Bone marrow (tissue), 2 donors: Measurements from ENCODE around the gene STAT3.
"Not testable (repeated sequence)": the region's sequence is repeated elsewhere in the genome, so short reads cannot be mapped to it uniquely, and the experiment has no call there.

ENCODE experiments used
- DNase-seq, 2 donors: peaks; one replicate each; lab custom pipeline; 2025; lab: John Stamatoyannopoulos, UW

STAT3 gene

DNA sequence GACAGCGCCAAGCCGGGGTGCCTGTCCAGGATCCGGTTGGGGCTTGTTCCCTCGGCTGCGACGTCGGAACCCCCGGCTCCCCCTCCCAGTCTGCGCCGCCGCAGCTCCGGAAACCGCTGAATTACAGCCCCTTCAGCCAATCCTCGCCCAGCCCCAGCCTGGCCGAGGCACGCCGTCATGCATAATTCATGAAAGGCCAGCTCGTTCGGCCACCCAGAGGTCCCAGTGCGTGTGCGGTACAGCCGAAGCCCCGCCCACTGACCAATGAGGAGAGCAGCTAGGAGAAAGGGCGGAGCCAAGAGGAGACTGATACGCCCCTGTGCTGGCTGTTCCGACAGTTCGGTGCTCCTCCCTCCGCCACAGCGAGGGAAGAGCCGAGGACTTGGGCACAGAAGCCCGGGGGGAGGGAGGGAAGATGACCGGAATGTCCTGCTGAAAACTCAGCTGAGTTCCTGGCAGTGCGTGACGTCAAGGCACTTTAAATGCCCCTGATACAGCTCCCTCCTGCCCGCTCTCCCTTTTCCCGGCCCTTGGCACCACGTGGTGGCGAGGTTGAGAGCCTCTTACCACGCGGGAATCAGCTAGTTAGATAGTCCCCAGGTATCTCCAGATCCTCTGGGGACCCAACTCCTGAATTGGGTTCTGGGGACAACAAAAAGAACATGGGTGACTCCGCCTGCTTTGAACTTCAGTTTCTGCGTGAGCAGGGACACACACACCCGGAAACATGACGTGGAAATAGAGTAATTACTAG is at the start of gene STAT3:
Gene STAT3 (minus strand): TSS at position 62 of the 754 bp plus-strand sequence. CDS start 39,926 bp downstream, outside the sequence.
- DNase-seq: peak; percentile 98 to 100

DNA sequence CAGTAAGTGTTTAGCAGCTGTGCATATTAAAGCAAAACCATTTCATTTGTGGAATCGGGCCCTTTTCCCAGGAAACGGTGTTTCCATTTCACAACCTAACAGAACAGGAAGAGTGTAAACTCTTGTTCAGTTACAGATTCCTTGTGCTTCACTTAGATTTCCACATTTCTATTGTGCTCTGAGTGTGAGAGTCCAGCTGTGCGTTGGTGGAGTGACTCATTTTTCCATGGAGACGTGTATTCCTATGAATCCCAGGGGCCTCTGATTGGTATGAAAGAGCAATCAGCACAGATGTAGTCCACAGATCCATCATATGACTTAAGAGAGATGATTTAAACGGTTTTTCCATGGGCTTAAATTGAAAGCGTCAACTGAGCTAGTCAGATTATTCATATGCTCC is 48.1 kb upstream of the STAT3 start:
- no peak for DNase-seq

DNA sequence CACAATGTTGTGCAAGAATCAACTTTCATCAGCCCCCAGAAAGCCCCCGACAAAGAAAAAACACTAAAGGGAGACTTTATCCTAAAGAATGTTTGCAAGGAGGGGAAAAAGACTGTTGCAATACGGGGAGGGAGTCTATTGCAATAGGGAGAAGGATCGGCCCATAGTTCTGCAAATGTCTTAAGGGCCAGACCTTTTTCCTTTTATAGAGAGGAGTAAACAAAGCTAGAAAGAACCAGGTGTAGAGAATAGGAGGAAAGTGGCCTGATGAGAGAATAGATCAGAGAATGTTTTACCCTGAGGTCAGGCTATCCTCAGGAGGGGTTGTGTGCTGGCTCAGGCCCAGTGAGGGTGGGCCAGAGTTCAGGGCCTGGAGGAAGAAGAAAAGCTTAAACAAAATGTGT is 43.5 kb upstream of the STAT3 start:
- no peak for DNase-seq

DNA sequence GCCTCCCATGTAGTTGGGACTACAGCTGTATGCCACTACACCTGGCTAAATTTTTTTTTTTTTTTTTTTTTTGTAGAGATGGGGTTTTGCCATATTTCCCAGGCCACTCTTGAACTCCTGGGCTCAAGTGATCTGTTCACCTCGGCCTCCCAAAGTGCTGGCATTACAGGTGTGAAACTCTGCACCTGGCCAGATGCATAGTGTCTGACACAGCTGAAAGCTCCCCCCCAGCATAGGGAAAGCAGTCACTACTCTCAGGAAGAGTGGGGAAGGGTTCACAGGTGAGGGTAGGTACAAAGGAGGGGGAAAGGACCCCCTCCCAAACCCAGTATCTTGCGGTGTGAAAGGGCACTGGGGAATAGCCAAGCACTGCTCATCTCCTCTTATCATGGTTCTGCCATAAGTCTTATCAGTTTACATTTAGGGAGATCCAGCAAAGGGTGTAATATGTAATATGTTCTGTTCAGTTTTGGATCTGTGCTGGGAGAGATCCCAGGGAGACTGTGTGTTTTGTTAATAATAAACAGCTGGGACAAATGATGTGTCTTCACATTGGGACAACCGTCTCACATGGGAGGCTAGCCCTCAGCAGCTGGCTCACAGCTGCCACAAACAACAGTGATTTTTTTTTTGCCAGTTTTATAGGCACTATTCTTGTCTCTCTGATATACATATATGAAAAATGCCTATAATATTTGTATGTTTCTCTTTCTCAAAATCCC is 41.6 kb upstream of the STAT3 start:
- DNase-seq: no peak

DNA sequence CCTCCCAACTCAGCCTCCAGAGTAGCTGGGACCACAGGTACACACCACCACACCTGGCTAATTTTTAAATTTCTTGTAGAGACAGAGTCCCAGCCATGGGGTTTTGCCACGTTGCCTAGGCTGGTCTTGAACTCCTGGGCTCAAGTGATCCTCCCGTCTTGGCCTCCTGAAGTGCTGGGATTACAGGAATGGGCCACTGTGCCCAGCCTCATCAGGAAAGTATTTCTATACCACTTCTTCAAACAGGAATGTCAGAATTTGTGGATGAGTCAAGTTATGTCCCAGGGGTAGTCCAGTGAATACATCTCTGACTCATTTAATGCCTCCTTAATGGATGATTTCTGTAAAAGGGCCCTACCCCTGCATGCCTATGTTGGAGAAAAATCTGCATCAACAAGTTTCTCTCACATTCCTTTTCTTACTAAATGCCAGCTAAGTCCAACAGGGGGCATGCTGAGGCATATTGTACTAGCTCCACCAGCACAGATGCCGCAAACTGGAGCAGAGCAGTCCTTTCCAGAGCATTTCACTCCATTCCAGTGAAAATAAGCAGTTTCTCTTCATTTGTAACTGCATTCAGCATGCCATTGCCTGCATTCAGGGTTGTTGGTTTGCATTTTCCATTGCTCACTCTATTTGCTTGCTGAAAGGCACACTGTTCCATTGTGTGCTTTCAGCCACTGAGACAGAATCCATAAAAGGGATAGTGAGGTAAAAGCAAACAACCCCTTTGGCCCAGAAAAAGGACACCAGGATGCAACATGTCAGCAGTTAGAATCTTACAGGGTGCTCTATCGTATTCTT is 40.1 kb upstream of the STAT3 start:
- peak in 1 of 2 donors; percentile 32 for DNase-seq

DNA sequence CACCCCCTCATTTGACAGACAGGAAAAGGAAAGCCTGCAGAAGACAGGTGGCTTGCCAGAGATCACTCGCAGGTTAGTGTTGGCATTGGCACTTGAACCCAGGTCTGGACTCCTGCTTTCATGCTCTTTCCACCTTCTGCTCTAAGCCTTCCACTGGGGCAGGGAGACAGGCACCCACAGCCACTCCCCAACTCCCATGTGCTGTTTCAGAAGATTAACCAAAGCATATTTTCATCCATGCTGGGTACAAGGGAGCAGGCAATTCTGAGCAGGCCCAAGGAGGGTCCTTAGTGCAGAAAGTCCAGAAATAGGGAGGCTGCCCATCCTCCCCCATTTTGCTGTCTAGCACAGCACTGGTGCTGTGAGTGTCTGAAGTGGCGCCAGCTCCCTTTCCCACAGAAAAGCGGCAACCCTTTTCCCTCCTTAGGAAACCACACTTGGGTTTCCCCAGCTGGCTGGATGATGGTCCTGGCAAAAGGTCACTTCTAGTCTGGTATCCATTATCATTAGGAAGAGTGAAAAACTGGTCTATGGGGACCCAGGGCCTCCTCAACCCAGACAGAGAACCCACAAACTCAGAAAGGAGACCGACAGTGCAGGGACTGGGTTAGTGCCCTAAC is 36.9 kb upstream of the STAT3 start:
- DNase-seq: no peak

DNA sequence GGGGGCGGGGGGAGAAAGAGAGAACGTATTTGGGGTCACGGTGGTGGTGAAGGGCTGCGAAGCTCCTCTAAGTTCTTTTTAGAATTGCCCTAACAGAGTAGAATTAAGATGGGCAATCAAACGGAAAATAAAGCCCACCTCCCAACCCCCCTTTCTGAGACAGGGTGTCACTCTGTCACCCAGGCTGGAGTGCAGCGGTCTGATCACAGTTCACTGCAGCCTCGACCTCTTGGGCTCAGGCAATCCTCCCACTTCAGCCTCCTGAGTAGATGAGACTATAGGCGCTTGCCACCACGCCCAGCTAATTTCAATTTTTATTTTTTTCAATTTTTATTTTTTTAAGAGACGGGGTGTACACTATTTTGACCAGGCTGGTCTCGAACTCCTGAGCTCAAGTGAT is 35.5 kb upstream of the STAT3 start:
- no peak for DNase-seq

DNA sequence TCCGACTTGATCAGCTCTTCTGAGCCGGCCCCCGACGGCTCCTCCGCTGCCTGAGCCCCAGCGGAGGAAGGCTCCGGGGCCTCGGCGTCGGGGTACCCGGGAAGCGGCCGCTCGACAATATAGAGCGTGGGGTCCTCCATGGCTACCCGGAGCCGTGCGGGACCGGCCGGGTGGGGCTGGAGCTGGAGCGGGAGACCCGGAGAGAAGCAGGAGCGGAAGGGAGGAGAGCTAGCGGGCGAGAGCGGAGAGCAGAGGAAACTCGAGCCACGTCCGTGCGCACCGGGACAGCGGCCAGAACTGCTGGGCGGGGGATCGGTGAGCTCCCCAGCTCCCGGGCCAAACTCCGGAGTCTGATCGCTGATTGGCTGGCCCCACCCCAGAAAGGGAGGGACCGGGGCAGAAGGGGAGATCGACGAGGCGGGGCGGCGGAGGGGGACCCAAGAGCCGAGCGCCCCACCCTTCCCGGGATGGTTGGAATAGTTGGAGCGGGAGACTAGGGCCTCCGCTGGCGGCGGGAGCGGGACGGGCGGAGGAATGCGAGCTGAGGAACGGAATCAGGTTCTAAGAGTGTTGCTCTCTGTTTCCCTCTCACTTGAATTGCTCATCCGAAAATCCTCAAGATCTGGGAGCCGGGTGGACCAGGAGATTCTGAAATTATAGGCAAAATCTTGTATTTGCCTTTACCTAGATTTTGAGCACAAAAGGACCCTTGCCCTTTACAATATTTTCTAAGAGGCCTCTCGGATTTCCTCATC is 34.9 kb upstream of the STAT3 start, which contains the start of gene CAVIN1:
Gene CAVIN1 (minus strand): TSS at position 299 of the 755 bp plus-strand sequence. CDS start 159 bp downstream, at position 140.
- no peak for DNase-seq

DNA sequence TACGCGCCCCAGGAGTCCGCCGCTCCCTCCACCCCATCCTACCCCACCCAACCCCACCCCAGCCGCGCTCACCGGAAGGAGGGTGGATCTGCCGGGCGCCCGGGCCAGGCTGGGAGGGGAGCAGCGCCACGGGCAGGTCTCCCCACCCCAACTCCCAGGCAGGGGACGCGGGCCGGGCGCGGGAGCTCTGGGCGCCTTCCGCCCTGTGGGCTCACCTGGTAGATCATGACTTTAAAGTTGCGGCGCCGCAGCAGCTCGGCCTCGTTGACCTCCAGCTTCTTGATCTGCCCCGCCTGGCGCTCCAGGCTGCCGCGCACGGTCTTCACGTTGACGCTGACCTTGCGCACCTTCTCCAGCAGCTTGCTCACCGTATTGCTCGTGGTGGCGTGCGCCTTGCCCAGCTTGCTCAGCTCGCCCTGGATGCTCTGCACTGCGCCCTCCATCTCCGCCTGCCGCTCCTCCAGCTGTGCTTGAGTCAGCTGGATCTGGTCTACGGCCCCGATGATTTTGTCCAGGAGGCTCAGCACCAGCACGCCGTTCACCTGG is 34.2 kb upstream of the STAT3 start:
- no peak for DNase-seq

DNA sequence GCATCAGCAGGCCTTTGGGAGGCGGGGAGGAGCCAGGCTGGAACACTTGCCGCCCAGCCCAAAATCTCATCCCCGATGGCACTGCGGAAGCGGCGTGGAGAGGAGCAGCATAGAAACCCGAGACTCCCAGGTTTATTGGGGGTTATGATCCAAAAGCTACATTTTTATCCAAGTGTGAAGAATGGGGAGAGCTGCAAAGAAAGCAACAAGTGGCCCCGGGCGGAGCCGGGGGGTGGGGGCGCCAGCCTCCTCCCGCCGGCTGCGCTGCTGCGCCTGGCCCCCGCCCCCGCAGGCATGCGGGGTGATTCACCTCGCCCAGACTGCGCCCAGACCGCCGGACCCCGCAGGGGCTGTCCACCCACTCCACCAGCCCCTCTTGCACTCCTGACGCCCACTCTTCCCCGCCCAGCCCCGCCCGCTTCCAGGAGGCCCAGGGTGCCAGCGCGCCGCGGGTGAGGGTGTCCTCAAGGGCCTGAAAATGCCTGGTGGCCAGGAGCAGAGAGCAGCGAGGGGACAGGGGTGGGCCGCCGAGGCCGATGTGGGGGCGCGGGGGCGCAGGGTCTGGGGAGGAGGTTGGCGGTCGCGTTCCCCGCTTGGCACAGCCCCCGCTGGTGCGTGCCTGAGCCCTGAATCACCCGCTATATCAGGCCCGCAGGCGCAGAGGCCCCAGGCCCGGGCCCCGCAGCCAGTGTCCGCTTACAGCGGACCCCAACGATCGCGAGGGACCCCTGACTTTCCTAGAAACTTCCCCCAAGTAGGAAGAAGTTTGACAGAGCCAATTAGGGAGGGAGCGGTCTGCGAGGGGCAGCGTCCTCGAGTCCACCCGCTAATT is 33.5 kb upstream of the STAT3 start:
- no peak for DNase-seq

DNA sequence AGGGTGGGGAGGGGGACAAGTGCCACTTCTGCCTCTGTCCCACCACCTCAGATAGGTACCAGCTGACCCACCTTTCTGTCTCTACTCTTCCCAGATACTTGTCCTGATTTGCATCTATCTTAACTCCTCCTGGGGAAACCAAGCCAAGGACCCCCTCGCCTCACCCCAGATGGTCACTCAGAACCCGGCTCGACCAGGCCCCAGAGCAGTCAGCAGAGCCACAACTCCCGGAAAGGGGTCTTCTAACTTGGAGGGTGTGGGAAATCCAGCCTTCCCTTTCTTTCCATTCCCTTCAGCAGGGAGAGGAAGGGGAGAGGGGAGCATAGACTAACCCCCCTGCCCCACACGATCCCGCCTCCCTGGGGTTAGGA is 32.9 kb upstream of the STAT3 start:
- no peak for DNase-seq

DNA sequence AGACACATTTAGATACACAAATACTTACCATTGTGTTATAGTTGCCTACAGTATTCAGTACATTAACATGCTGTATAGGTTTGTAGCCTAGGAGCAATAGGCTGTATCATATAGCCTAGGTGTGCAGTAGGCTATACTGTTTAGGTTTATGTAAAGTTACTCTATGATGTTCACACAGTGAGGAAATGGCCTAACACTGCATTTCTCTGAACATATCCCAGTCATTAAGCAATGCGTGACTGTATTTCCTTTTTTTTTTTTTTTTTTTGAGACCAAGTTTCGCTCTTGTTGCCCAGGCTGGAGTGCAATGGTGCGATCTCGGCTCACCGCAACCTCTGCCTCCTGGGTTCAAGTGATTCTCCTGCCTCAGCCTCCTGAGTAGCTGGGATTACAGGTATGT is 29.7 kb upstream of the STAT3 start:
- DNase-seq: not testable (repeated sequence)

DNA sequence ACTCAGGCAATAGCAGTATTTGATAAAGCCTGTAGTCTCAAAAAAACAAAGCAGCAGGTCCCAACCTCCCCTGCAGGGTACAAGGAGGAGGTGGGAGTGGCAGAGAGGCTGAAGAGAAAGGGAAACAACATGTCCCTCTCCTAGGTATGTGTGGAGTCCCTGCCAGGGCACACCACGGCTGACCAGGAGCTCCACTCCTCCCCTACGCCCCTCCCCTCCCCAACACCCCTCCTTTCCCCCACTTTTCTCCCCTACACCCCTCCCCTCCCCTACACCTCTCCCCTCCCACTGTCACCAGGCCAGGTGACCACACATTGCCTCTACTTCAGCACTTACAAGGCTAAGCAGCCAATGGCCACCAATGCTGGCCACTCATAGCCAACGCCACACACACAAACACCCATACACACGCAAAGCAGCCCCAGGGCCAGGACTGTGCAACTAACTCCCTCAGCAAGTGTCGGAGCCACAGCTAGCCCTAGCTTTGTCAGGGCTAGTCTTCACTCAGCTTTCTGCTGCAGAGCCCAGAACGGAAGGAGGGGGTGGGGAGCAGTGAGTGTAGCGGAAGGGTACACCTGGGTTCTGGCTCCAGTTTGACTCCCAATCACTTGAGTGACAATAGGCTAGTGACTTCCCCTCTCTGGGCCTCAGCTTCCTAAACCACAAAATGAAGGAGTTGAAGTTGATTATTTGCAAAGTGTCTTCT is 26.6 kb upstream of the STAT3 start:
- peak in 1 of 2 donors; percentile 37 for DNase-seq

DNA sequence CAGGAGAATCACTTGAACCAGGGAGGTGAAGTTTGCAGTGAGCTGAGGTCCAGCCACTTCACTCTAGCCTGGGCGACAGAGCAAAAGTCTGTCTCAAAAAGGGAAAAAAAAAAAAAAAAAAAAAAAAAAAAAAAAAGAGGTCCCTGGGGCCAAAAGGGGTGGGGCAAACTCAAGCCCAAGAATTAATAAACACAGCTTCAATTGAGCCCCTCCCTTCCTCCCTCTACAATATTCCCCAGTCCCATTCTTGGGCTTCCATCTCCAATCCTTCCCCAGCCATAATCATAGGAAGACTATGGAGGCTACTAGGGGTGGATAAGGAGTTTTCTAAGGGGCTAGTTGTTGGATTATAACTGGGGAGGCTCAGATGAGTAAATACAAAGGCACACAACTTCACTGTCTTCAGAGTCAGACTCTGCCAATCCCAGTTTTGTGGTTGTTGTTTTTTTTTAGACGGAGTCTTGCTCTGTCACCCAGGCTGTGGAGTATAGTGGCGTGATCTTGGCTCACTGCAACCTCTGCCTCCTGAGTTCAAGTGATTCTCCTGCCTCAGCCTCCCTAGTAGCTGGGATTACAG is 25.3 kb upstream of the STAT3 start:
- no peak for DNase-seq

DNA sequence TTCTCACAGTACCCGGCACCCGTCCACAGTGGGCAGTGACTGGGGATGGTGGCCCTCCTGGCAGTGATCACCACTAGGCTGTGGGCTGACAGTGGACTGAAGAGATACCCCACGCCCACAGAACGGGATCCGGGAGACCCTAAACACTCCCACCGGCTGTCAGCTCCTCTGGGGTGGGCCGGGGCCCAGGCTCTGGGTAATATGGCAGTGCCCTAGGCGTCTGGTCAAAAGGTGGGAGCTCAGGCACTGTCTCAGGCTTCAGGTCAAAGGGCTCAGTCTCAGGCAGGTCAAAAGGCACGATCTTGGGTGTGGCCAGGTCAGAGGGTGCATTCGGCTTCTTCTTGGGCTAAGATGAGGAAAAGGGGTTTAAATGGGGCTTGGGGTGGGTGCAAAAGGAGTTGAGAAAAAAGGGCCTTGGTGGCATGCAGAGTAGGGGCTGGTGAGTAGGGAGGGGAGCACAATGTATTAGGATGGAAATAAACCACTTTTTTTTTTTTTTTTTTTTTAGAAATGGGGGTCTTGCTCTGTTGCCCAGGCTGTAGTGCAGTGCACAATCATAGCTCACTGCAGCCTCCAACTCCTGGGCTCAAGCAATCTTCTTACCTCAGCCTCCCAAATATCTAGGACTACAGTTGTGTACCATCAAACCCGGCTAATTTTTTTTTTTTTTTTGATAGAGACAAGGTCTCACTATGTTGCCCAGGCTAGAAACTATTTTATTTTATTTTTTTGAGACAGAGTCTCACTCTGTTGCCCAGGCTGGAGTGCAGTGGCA is 23.9 kb upstream of the STAT3 start:
- DNase-seq: no peak

DNA sequence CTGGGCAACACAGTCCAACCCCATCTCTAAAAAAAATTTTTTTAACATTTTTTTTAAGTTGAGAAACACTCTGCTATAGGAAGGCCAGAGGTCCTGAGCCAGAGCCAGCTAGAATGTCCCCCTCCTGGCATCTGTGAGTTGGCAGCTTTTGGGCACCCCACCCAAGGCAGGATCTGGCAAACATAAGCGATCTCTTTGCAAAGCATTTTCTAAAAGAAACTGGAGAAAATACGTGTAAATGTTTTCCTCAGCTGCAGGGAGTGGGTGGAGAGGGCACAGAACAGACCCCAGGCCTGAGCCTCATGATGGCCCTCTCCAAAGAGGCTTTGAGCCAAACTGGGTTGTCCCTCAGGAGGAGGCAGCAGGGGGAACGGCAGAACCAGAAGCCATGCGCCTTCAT is 23.1 kb upstream of the STAT3 start:
- no peak for DNase-seq

DNA sequence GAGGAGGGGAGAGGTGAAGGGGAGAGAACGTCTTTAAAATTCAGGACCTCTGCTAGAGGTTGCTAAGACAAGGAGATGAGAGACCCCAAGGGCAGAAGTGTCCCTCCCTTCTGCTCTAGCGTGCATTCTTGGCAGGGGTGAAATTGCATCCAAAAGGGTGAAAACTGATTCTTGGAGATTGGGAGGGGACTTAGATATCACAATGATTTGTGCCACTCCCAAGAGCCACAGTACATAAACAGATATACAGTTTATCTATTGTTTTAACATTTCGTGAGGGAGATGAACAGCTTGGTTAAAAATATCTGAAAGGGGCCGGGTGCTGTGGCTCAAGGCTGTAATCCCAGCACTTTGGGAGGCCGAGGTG is 22.1 kb upstream of the STAT3 start:
- no peak for DNase-seq

DNA sequence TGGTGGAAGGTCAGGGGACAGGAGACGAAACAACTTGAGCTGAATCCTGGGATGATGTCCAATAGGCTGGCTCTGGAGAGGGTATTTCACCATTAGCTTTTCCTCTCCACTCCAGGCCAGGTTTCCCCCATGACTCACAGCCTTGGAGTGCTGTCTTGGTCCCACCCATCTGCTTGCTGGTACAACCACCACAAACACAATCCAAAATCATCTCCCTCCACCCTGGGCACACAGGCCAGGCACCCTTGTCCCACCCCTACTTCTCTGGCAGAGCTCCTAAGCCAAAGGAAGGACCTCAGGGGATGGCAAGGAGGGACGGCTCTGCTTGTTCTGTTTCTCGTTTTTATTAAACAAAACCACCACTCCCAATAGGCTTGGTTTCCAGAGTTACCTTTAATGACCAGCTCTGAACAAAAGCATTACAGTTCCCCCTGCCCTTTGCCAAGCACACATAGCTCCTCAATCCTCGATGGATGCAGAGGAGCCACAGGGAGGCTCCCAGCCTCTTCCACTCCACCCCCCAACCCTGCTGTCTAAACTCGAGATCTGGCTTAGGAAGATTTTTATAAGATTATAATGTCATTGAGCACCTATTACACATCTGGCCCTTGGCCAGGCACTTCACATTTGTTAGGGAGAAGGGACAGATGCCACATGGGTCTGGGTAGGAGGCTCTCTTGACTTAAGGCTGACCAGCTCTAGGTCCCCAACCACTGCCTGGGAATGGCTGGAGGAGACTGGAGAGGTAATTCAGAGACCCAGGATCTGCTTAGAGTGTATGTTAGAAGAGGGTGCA is 21.5 kb upstream of the STAT3 start:
- no peak for DNase-seq
